H9 (cell line): ENCODE measurements around the gene HCN2. TPM values are rescaled to one million over a fixed set of nuclear protein-coding genes. Genes with fewer than 3 reads are reported as not detected.

Source experiments
- DNase-seq: peaks from one replicate; pipeline ENCODE4 v3.0.0-alpha.2; 2017
- H2AFZ ChIP-seq: one replicate; pipeline ENCODE4 v1.6.1; 2013; ENCODE audit warnings: mild to moderate bottlenecking, low read length, control low read depth, moderate library complexity
- H2AK5ac ChIP-seq: 2 replicates; pipeline ENCODE4 v1.6.1; 2013; ENCODE audit warnings: low read length, control low read depth, mixed read lengths; ENCODE audit not compliant: insufficient read length
- H2BK120ac ChIP-seq: one replicate; pipeline ENCODE4 v1.6.1; 2013; ENCODE audit warnings: low read depth, mild to moderate bottlenecking, low read length, control low read depth, inconsistent platforms; ENCODE audit not compliant: poor library complexity, severe bottlenecking
- H2BK12ac ChIP-seq: 2 replicates; pipeline ENCODE4 v1.6.1; 2013; ENCODE audit warnings: low read length, control low read depth, mixed read lengths, low read depth; ENCODE audit not compliant: insufficient read length
- H2BK15ac ChIP-seq: 2 replicates; pipeline ENCODE4 v1.6.1; 2013; ENCODE audit warnings: low read depth, low read length, control low read depth
- H2BK20ac ChIP-seq: one replicate; pipeline ENCODE4 v1.6.1; 2013; ENCODE audit warnings: low read depth, mild to moderate bottlenecking, low read length, control low read depth, inconsistent platforms; ENCODE audit not compliant: poor library complexity, severe bottlenecking
- H2BK5ac ChIP-seq: 2 replicates; pipeline ENCODE4 v1.6.1; 2013; ENCODE audit warnings: low read length, control low read depth, mixed read lengths; ENCODE audit not compliant: insufficient read length
- H3K14ac ChIP-seq: 2 replicates; pipeline ENCODE4 v1.6.1; 2013; ENCODE audit warnings: low read length, control low read depth; ENCODE audit not compliant: insufficient read depth
- H3K18ac ChIP-seq: 2 replicates; pipeline ENCODE4 v1.6.1; 2013; ENCODE audit warnings: low read depth, mild to moderate bottlenecking, mixed read lengths, low read length, control low read depth; ENCODE audit not compliant: insufficient read length
- H3K23ac ChIP-seq: 2 replicates; pipeline ENCODE4 v1.6.1; 2013; ENCODE audit warnings: low read length, control low read depth, mixed read lengths, low read depth; ENCODE audit not compliant: insufficient read length
- H3K23me2 ChIP-seq: 2 replicates; pipeline ENCODE4 v1.6.1; 2013; ENCODE audit warnings: low read depth, mild to moderate bottlenecking, mixed read lengths, low read length, control low read depth; ENCODE audit not compliant: insufficient read length, poor library complexity, severe bottlenecking
- H3K27ac ChIP-seq: 2 replicates; pipeline ENCODE4 v1.5.1; 2013; ENCODE audit warnings: low read length, control low read depth, mixed read lengths, low read depth; ENCODE audit not compliant: insufficient read length
- H3K27me3 ChIP-seq: 2 replicates; pipeline ENCODE4 v1.6.1; 2013; ENCODE audit warnings: low read length, control low read depth, inconsistent platforms; ENCODE audit not compliant: insufficient read depth
- H3K4ac ChIP-seq: 2 replicates; pipeline ENCODE4 v1.6.1; 2013; ENCODE audit warnings: low read depth, mild to moderate bottlenecking, control low read depth, inconsistent platforms, low read length, moderate library complexity
- H3K4me1 ChIP-seq: 2 replicates; pipeline ENCODE4 v1.6.1; 2013; ENCODE audit warnings: low read length, control low read depth, inconsistent platforms; ENCODE audit not compliant: insufficient read depth
- H3K4me2 ChIP-seq: 2 replicates; pipeline ENCODE4 v1.6.1; 2013; ENCODE audit warnings: low read length, control low read depth, mixed read lengths; ENCODE audit not compliant: insufficient read length, insufficient read depth
- H3K56ac ChIP-seq: 2 replicates; pipeline ENCODE4 v1.6.1; 2013; ENCODE audit warnings: low read depth, mild to moderate bottlenecking, mixed read lengths, low read length, control low read depth; ENCODE audit not compliant: insufficient read length
- H3K79me1 ChIP-seq: 2 replicates; pipeline ENCODE4 v1.6.1; 2013; ENCODE audit warnings: low read depth, mild to moderate bottlenecking, moderate library complexity, low read length, control low read depth, inconsistent platforms; ENCODE audit not compliant: insufficient read depth, poor library complexity, severe bottlenecking
- H3K79me2 ChIP-seq: 2 replicates; pipeline ENCODE4 v1.6.1; 2013; ENCODE audit warnings: low read length, control low read depth, inconsistent platforms; ENCODE audit not compliant: insufficient read depth
- H3K9ac ChIP-seq: 2 replicates; pipeline ENCODE4 v1.6.1; 2013; ENCODE audit warnings: low read length, control low read depth, mixed read lengths; ENCODE audit not compliant: insufficient read length; ENCODE audit errors: extremely low read depth
- H3K9me3 ChIP-seq: one replicate; pipeline ENCODE4 v1.6.1; 2013; ENCODE audit warnings: low read depth, low read length, inconsistent platforms; ENCODE audit not compliant: control insufficient read depth
- H3T11ph ChIP-seq: one replicate; pipeline ENCODE4 v1.6.1; 2013; ENCODE audit warnings: mild to moderate bottlenecking, low read length, control low read depth, inconsistent platforms
- H4K20me1 ChIP-seq: one replicate; pipeline ENCODE4 v1.6.1; 2013; ENCODE audit not compliant: control insufficient read depth, insufficient read length, insufficient read depth
- H4K5ac ChIP-seq: 2 replicates; pipeline ENCODE4 v1.6.1; 2013; ENCODE audit warnings: low read depth, mild to moderate bottlenecking, mixed read lengths, low read length, control low read depth; ENCODE audit not compliant: insufficient read length
- H4K8ac ChIP-seq: replicated peaks from 2 replicates; pipeline ENCODE4 v1.6.1; 2013; ENCODE audit warnings: low read length, control low read depth, mixed read lengths, low read depth; ENCODE audit not compliant: insufficient read length
- H4K91ac ChIP-seq: 2 replicates; pipeline ENCODE4 v1.6.1; 2013; ENCODE audit warnings: low read depth, mild to moderate bottlenecking, moderate library complexity, mixed read lengths, low read length, control low read depth; ENCODE audit not compliant: insufficient read length
- H3K27ac Mint-ChIP-seq, 3 experiments: 2 replicates in 2 of 3; 3 replicates in 1 of 3; pipeline ENCODE4 v1.8.0; 2020 to 2021; ENCODE audit warnings: mixed read lengths in 3 of 3, mild to moderate bottlenecking in 1 of 3, moderate library complexity in 1 of 3
- H3K27me3 Mint-ChIP-seq: 2 replicates; pipeline ENCODE4 v1.8.0; 2021; ENCODE audit warnings: low read depth, mild to moderate bottlenecking, moderate library complexity, mixed read lengths
- H3K36me3 Mint-ChIP-seq, 3 experiments: 2 replicates in 2 of 3; 3 replicates in 1 of 3; pipeline ENCODE4 v1.8.0; 2020 to 2021; ENCODE audit warnings: low read depth in 3 of 3, mixed read lengths in 3 of 3; ENCODE audit not compliant: insufficient read depth in 1 of 3
- H3K4me1 Mint-ChIP-seq, 2 experiments: 2 replicates each; pipeline ENCODE4 v1.8.0; 2020; ENCODE audit warnings: mixed read lengths in 2 of 2
- H3K4me3 Mint-ChIP-seq, 2 experiments: 2 replicates in 1 of 2; 3 replicates in 1 of 2; pipeline ENCODE4 v1.8.0; 2020 to 2021; ENCODE audit warnings: mild to moderate bottlenecking in 2 of 2, mixed read lengths in 2 of 2, moderate library complexity in 1 of 2
- H3K9me3 Mint-ChIP-seq, 2 experiments: 2 replicates in 1 of 2; 3 replicates in 1 of 2; pipeline ENCODE4 v1.8.0; 2020; ENCODE audit warnings: mild to moderate bottlenecking in 2 of 2, mixed read lengths in 2 of 2, moderate library complexity in 1 of 2
- CTCF ChIP-seq: fragments of 200-600 bp; sonication (generic); conservative IDR thresholded peaks from 3 replicates; pipeline ENCODE4 v1.8.0; 2021; ENCODE audit warnings: antibody characterized with exemption, mild to moderate bottlenecking
- WGBS: extraction: QIAGEN DNeasy Blood & Tissue Kit; methylation state at CpG from one replicate; pipeline ENCODE4 v1.1.7; 2013; ENCODE audit warnings: missing lambda C conversion rate, low lambda C conversion rate, mixed read lengths; ENCODE audit not compliant: insufficient read length; ENCODE audit errors: extremely low coverage; 5-methylcytosine and 5-hydroxymethylcytosine counted together
- total RNA-seq: library from RNA; stranded (reverse); gene quantifications from 2 replicates; pipeline ENCODE4 v1.2.1, GENCODE V29; 2021

HCN2 gene
- total RNA-seq, 1 experiment from 2014 or later: 3.7 TPM

- Histone ChIP-seq H2AFZ (no peak overlapping the region), H2BK15ac (no peak overlapping the region), H3K14ac (no peak overlapping the region), H3K79me2 (peaks cover 27% of the 10 kb centered on the region; the same call in 1 of the 2 replicates), H4K91ac (no peak overlapping the region), H3K9me3 (no peaks in the 10 kb centered on the region), H3T11ph (no peak overlapping the region), H3K23me2 (no peaks in the 10 kb centered on the region), H3K27me3 (no peaks in the 10 kb centered on the region), H2BK12ac (no peak overlapping the region), H3K9ac (no peak overlapping the region), H3K23ac (no peak overlapping the region), H2BK20ac (no peak overlapping the region), H3K56ac (no peak overlapping the region), H4K8ac (no peak overlapping the region), H3K4me1 (no peaks in the 10 kb centered on the region; the same call in 1 of the 2 replicates), H3K18ac (no peak overlapping the region), H2BK5ac (no peak overlapping the region), H3K27ac (no peak overlapping the region), H3K4me2 (no peak overlapping the region), H4K20me1 (peaks cover 2% of the 10 kb centered on the region), H3K79me1 (peaks cover 3% of the 10 kb centered on the region), H2AK5ac (no peak overlapping the region), H2BK120ac (no peak overlapping the region), H3K4ac (no peak overlapping the region), H4K5ac (no peak overlapping the region)
- Mint-ChIP-seq H3K36me3 (peaks cover 6 to 38% (median 26%) of the 10 kb centered on the region in 3 experiments; a peak in 6 of 7 replicates), H3K27me3 (no peaks in the 10 kb centered on the region; the same call in none of the 2 replicates), H3K4me1 (peaks cover 4 to 15% of the 10 kb centered on the region in 2 experiments), H3K9me3 (no peaks in the 10 kb centered on the region), H3K4me3 (no peak overlapping the region), H3K27ac (no peak overlapping the region; a peak in 1 of 7 replicates)
- no peak for DNase-seq
- TF ChIP-seq CTCF: no peak
- WGBS: no CpG with 5 or more reads among the region's 22 CpGs
Measured at GRCh38 chr19:580274-580835, 9.3 kb upstream of the HCN2 start.
